Effector CD4-positive, alpha-beta T cell (primary cell): ENCODE measurements around the gene NLGN1.
"Not testable (repeated sequence)": the region's sequence is repeated elsewhere in the genome, so short reads cannot be mapped to it uniquely, and the experiment has no call there.

Experiments used
- DNase-seq: peaks from one replicate; pipeline ENCODE4 v3.0.0-alpha.2; 2020

Gene NLGN1

GRCh38 chr3:173430576-173430975, 33.0 kb downstream of the NLGN1 start:
- DNase-seq, result no peak

- no peak for DNase-seq
Observed at GRCh38 chr3:173439004-173439403, 41.5 kb downstream of the NLGN1 start.

GRCh38 chr3:173440514-173440913, 43.0 kb downstream of the NLGN1 start:
- DNase-seq, result no peak

DNA sequence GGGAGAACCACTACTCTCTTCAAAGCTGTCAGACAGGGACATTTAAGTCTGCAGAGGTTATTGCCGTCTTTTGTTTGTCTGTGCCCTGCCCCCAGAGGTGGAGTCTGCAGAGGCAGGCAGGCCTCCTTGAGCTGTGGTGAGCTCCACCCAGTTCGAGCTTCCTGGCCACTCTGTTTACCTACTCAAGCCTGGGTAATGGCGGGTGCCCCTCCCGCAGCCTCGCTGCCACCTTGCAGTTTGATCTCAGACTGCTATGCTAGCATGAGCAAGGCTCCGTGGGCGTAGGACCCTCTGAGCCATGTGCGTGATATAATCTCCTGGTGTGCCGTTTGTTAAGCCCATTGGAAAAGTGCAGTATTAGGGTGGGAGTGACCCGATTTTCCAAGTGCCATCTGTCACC, 54.0 kb downstream of the NLGN1 start:
- DNase-seq, result not testable (repeated sequence)

DNA sequence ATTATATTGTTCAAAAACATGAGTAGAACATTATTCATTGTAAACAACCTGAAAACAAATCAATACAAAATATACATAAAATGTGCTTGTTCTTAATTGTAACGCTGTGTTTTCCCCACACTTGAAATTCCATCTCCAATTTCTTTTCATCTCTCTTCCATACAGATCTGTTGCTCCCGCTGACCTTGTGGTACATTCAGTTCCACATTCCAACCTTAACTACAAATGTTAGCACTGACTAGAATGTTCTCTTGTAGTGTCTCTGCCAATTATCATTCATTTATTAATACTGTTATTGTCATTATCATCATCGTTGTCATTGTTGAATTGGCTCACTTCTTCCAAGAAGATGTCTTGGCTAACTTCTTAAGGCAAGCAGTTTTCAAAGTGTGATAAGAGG, 65.7 kb downstream of the NLGN1 start:
- DNase-seq, result no peak

DNA sequence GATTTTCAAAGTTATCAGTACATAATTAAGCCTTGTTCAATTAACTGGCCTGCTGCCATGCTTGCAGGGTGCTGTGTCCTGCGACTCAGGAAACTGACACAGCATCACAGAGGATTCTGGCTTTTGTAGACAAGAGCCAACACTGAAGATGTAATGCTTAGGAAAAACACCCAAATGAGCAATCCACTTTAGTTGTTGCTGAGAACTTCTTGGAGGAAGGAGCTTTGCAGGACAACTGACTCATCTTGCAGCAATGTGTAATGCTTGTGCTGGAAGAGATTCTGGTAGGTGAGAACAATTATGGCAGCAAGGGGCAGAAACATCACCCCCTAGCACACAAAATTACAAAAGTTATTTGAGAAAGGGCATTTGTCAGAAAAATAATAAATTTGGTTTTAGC, 67.6 kb downstream of the NLGN1 start:
- DNase-seq, result no peak

DNA sequence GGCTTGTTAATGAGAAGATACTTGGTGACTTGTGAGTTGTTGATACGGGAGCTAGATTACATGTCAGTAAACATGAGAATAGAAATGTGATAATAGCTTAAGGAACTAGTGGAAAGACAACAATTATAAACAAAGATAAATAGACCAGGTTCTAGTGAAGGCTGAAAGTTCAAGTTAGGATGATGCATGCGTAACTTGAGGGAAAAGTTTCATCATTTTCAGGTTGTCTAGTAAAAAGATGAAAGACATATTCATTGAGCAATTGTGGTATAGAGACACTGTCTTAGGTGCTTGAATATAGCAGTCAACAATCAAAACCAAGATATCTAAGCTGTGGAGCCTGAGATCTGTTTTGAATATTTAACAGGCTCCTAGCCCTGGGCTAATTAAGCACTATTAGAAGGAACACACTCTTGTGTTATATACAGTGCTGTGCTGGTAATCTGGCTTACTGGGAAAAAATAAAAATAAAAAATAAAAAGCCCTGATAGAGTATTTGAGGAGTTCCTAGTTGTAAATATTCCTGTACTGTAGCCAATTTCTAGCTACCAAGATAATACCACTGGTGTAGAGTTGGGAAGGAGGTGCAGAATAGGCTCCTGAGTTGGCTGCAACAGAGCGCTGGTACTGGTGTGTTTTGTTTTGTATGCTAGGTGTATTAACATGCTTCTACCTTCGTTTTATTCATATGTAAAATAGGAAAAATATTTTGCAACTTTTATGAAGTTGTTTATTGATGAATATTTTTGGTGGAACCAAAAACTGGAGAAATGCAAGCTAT, 68.5 kb downstream of the NLGN1 start:
- DNase-seq, result no peak

DNA sequence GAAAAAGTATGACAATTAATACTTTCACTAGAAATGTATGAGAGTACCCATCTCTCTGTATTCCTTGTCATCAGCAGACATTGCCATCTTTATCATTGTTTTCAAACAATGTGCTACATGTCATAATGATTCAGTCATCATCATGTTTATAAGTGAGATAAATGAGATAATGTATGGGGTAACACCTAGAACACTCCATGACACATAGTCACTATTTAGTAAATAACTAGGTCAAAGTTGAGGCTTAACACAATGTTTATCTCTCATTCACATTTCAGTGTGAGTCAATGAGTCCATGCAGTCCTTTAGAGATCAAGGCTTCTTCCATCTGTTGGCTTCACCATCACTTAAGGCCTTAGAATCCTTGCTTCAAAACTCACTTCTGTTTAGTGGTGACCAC, 70.0 kb downstream of the NLGN1 start:
- DNase-seq, result no peak

- DNase-seq, result no peak
Observed at GRCh38 chr3:173473237-173473636, 75.7 kb downstream of the NLGN1 start.

DNA sequence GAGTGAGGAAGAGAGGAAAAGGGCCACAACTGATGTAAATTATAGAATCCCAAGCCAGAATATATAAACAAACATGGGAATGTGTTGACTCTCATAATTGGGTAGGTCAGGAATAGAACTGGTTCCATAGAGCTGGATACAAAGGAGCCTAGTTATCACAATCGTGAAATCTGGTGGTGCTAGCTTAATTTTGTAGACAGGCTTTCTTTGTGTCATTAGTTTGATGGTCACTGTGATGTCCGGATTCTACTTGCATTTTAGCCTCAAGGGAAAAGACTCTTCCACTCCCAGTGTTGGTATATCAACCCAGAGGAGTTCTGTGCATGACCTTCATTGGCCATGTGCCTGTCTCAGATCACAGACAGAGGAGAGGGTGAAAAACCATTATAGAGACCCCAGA, 81.8 kb downstream of the NLGN1 start:
- no peak for DNase-seq

DNA sequence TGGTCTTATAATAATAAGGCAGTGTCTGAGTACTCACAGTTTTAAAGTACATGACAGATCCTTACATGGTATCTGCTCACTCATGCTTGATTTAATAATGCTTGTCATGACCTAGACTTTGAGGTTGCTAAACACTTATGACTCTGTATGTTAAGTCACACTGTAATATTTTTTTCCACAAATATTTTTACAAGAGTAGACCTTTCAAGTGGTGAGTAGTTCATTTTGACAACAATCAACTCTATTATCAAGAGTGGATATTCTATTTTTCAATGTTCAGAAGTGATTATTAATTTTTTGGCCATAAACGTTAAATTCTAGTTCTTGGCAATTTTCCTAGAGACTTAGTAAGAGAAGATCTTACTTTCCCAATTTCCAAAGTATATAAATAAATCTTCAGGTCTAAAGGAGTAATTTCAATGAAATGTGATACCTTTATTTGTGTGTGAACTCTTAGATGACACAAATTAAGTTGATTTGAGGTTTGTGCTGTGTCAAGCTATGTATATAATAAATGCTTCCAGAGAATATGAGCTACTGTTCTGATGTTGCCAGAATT, 104.5 kb downstream of the NLGN1 start:
- no peak for DNase-seq

DNA sequence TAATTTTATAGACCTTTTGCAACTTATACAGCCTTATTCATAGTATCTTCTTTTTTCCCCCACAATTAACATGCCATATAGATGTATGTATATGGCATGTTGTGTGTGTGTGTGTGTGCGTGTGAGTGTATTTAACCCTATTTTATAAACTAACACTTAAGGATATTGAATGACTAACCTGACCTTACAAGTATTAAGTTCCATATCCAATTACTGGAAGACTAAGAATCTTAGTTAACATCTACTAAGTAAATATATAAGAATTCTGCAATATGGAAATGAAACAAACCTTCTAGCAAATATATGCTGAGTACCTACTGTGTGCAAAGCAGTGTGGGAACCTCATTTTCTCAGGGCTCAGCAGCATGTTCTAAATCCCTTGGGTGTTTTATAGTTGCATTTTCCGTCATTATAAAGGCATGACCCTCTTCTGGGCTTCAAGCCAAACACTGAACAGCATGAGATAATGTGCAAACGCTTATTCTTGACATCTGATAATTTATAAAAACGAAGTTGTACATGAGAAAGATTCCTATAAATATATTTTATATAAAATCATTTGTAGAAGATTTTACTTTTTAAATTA, 105.5 kb downstream of the NLGN1 start:
- no peak for DNase-seq

- DNase-seq, result no peak
Observed at GRCh38 chr3:173510565-173510964, 113.0 kb downstream of the NLGN1 start.

- no peak for DNase-seq
Observed at GRCh38 chr3:173513123-173513522, 115.6 kb downstream of the NLGN1 start.

- DNase-seq, result no peak
Observed at GRCh38 chr3:173529062-173529711, 131.6 kb downstream of the NLGN1 start.

- DNase-seq, result no peak
Observed at GRCh38 chr3:173531602-173532001, 134.1 kb downstream of the NLGN1 start.

DNA sequence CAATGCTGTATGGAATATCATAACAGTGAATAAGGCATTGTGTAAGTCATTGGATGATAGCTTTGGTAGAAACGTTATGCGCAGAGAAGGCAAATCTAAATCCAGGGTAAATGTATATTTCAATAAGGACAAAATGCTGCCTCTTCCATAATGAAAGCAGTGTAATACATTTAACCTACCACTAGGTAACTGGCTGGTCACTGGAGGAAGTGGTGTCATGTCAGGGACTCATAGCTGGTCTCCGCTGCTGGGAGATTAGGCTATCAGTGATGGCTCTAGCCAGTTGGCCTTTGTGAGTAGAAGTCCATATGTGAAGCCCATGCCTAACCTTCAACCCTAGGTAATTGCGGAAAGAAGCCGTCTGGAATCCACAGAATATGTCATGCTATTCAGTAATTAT, 140.9 kb downstream of the NLGN1 start:
- DNase-seq, result no peak

DNA sequence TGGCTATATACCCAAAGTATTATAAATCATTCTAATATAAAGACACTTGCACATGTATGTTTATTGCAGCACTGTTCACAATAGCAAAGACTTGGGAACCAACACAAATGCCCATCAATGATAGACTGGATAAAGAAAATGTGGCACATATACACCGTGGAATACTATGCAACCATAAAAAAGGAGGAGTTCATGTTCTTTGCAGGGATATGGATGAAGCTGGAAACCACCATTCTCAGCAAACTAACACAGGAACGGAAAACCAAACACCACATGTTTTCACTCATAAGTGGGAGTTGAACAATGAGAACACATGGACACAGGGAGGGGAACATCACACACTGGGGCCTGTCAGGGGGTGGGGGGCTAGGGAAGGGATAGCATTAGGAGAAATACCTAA, 148.0 kb downstream of the NLGN1 start:
- not testable (repeated sequence) for DNase-seq

DNA sequence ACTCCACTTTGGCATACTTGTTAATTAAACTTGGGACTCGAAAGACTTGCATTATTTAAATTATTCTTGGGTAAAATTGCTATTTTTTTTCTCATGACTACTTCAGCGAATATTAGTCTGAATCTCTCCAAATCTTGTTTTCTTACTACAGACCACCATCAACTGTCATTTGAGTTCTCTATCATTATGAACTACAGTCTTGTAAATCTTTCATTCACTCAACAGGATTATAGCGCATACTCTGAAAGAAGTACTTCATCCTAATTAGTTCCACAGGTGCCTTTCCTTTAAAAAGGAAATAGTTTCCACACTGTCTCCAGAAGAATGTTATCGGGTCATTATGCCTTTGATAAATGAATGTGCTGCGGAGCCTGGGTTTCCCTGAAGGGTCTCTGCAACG, 149.5 kb downstream of the NLGN1 start:
- DNase-seq, result no peak

GRCh38 chr3:173548261-173548660, 150.7 kb downstream of the NLGN1 start:
- no peak for DNase-seq

GRCh38 chr3:173552526-173552925, 155.0 kb downstream of the NLGN1 start:
- no peak for DNase-seq

GRCh38 chr3:173553635-173554280, 156.2 kb downstream of the NLGN1 start:
- DNase-seq, result no peak

DNA sequence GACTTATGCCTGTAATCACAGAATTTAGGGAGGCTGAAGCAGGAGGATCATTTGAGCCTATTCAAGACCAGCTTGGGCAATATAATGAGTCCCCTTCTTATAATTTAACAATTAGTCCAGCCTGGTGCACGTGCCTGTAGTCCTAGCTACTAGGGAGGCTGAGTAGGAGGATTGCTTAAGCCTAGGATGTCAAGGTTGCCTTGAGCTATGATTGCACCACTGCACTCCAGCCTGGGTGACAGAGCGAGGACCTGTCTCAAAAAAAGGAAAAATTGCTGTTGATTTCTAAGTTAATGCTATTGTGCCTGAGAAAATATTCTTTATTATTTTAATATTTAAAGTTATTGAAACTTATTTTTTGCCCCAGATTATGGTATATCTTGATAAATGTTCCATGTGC, 159.0 kb downstream of the NLGN1 start:
- DNase-seq, result no peak
